GM06990 (cell line): ENCODE results near the gene ELF1.

Experiments
- DNase-seq: peaks from one replicate; pipeline ENCODE4 v3.0.0-alpha.2; 2011; ENCODE audit not compliant: insufficient read length; ENCODE audit errors: extremely low read depth
- H3K27me3 ChIP-seq: replicated peaks from 2 replicates; pipeline ENCODE4 v1.6.0; 2011; ENCODE audit warnings: low read length; ENCODE audit not compliant: control insufficient read depth, insufficient read depth
- H3K36me3 ChIP-seq: 2 replicates; pipeline ENCODE4 v1.5.1; 2011; ENCODE audit warnings: low read length; ENCODE audit not compliant: control insufficient read depth, insufficient read depth
- H3K4me3 ChIP-seq: replicated peaks from 2 replicates; pipeline ENCODE4 v1.5.1; 2011; ENCODE audit warnings: low read depth, mild to moderate bottlenecking, control low read depth, low read length
- TF ChIP-seq, protein P1 (sequence below): IDR thresholded peaks from 2 replicates; pipeline ENCODE4 v1.5.1; 2011; ENCODE audit warnings: low read length, control low read depth, mild to moderate bottlenecking, inconsistent platforms; ENCODE audit not compliant: insufficient read depth, poor library complexity, severe bottlenecking

Gene ELF1

GRCh38 chr13:40974460-40975407 lies 44.4 kb downstream of the ELF1 start:
- DNase-seq, result no peak
- H3K27me3 ChIP-seq, result no peaks in the 10 kb centered on the region
- H3K4me3 ChIP-seq, result no peak overlapping the region
- TF ChIP-seq, protein P1, sequence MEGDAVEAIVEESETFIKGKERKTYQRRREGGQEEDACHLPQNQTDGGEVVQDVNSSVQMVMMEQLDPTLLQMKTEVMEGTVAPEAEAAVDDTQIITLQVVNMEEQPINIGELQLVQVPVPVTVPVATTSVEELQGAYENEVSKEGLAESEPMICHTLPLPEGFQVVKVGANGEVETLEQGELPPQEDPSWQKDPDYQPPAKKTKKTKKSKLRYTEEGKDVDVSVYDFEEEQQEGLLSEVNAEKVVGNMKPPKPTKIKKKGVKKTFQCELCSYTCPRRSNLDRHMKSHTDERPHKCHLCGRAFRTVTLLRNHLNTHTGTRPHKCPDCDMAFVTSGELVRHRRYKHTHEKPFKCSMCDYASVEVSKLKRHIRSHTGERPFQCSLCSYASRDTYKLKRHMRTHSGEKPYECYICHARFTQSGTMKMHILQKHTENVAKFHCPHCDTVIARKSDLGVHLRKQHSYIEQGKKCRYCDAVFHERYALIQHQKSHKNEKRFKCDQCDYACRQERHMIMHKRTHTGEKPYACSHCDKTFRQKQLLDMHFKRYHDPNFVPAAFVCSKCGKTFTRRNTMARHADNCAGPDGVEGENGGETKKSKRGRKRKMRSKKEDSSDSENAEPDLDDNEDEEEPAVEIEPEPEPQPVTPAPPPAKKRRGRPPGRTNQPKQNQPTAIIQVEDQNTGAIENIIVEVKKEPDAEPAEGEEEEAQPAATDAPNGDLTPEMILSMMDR, result peak; percentile 76
- no peaks in the 10 kb centered on the region for H3K36me3 ChIP-seq

GRCh38 chr13:40973409-40973808 lies 45.7 kb downstream of the ELF1 start:
- Histone ChIP-seq H3K36me3 (no peaks in the 10 kb centered on the region), H3K27me3 (no peaks in the 10 kb centered on the region), H3K4me3 (no peak overlapping the region; the same call in 1 of the 2 replicates)
- no peak for DNase-seq
- TF ChIP-seq, protein P1, result no peak

GRCh38 chr13:40971321-40971720 lies 47.8 kb downstream of the ELF1 start:
- H3K4me3 ChIP-seq, result no peak overlapping the region
- DNase-seq, result no peak
- H3K27me3 ChIP-seq, result no peaks in the 10 kb centered on the region
- TF ChIP-seq, protein P1, result no peak
- no peaks in the 10 kb centered on the region for H3K36me3 ChIP-seq

- H3K27me3 ChIP-seq, result no peaks in the 10 kb centered on the region
- no peaks in the 10 kb centered on the region for H3K36me3 ChIP-seq
These were observed 48.3 kb downstream of the ELF1 start for GRCh38 chr13:40970803-40971202.

DNA sequence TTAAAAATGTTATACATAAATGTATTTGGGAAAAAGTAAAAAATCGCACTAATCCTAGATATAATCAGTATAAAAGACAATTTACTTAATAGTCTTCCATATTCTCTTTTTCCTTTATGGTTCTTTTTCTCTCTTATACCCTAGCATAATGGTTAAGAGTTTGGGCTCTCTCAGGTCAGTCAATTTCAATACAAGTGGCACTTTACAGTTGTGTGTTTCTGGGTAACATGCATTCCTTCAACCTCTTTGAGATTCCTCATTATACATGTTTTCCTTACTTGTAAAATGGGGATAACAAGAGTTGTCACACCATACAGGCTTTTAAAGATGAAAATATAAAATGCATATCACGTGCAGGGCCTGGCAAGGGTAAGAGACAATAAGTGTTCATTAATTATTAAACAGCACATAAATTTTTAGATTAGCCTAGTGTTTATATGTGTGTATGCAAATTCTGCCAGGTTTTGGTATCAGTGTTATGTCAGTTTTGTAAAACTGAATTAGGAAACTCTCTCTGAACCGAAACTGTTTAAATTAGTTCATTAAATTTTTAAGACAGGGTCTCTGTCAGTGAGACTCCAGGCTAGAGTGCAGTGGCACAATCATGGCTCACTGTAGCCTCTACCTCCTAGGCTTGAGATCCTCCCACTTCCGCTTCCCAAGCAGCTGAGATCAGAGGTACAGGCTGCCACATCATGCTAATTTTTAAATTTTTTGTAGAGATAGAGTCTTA lies 49.8 kb downstream of the ELF1 start:
- Histone ChIP-seq H3K4me3 (no peak overlapping the region), H3K36me3 (no peaks in the 10 kb centered on the region), H3K27me3 (no peaks in the 10 kb centered on the region)
- DNase-seq, result no peak
- TF ChIP-seq, protein P1, result no peak

More at GRCh38 chr13:40970803-40971202, 48.3 kb downstream of the ELF1 start:
- DNase-seq, result no peak
- no peak overlapping the region for H3K4me3 ChIP-seq
- TF ChIP-seq, protein P1, result no peak
